ENCODE results near the gene MRTFA.

The MRTFA gene

GRCh38 chr22:40420341-40421081, 216.0 kb downstream of the MRTFA start:
- TF ChIP-seq ZFX (IDR thresholded peaks at IDR 0.05) (no peak), CTCF (conservative IDR thresholded peaks at IDR 0.05) (no peak)
- H3K27ac ChIP-seq = no peak overlapping the region

- no peak overlapping the region for H3K27ac ChIP-seq
- TF ChIP-seq ZFX (IDR thresholded peaks at IDR 0.05) = no peak
- TF ChIP-seq CTCF (conservative IDR thresholded peaks at IDR 0.05) = no peak
These were observed 216.8 kb downstream of the MRTFA start for GRCh38 chr22:40419718-40420117.

DNA sequence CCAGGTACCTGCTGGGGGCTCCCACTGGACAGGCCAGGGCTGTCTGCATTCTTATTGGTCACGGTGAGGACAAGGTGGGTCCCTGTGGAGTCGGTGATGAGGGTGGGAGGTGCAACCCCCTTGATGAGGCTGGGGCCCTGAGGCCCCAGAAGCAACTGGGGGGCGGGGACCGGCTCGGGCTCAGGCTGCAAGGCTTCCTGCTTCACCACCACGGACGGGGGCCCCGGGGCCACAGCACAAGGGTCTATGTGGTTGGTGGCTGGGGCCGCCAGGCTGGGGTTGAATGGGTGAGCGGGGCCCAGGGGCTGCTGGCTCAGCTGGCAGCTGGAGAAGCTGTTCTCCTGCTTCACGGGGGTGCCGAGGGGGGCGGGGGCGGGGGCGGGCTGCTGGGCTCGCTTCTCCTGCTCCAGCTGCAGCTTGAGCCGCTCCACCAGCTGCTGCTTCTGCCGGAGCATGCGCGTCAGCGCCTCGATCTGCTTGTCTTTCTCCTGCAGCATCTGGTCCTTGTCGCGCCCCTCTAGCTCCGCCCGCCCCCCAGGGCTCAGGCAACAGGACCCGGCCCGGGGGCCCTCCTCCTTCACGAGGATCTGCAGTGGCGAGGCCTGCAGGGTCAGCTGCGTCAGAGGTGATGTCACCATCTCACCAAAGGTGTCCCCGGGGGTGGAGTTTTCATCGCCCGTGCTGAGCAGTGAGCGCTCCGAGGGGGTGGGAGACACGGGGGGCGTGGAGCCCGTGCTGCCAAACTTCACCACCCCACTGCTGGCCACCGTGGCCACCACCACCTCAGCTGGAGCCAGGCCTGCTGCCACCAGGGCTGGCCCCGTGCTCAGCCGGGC, 217.9 kb downstream of the MRTFA start:
- no peak overlapping the region for H3K27ac ChIP-seq

GRCh38 chr22:40417881-40418280, 218.6 kb downstream of the MRTFA start:
- H3K27ac ChIP-seq = no peak overlapping the region
- TF ChIP-seq CTCF (conservative IDR thresholded peaks at IDR 0.05) = no peak
- no peak for TF ChIP-seq ZFX (IDR thresholded peaks at IDR 0.05)

More for the DNA sequence above, 217.9 kb downstream of the MRTFA start:
- TF ChIP-seq CTCF (conservative IDR thresholded peaks at IDR 0.05) (no peak), ZFX (IDR thresholded peaks at IDR 0.05) (no peak)

- TF ChIP-seq CTCF (conservative IDR thresholded peaks at IDR 0.05) = no peak
- TF ChIP-seq ZFX (IDR thresholded peaks at IDR 0.05) = no peak
- no peak overlapping the region for H3K27ac ChIP-seq
These were observed 219.5 kb downstream of the MRTFA start for GRCh38 chr22:40417041-40417440.

DNA sequence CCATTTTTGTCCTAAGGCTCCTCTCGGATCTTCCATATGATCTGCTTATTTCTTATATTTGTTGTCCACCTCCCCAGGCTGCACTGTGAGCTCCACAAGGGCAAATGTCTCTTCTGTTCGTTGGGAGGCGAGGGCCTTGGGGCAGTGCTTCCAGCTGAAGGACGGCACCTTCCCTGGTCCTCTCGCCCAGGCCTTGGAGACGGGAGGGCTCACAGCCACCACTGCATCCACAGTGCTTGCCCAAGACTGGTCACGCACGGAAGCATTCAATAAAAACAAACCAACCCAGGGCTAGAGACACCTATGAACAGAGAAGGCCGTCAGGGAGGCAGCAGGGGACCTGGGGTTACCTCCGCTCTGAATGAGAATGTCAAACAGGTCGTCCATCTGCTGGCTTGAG, 219.9 kb downstream of the MRTFA start:
- TF ChIP-seq CTCF (conservative IDR thresholded peaks at IDR 0.05) (no peak), ZFX (IDR thresholded peaks at IDR 0.05) (no peak)
- H3K27ac ChIP-seq = no peak overlapping the region

DNA sequence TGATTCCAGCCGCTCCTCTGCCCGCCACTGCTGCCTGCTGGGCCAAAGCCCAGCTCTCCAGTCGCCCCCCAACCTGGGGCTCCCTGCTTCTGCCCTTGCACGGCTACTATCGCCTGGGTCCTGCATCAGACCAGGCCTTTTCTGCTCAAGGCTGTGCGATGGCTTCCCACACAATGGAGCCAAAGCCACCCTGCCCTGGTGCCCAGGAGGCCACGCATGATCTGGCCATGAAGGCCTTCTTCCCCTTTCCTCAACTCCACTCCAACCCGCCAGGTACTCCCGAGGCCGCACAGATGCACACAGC, 220.3 kb downstream of the MRTFA start:
- H3K27ac ChIP-seq = no peak overlapping the region
- no peak for TF ChIP-seq CTCF (conservative IDR thresholded peaks at IDR 0.05)
- no peak for TF ChIP-seq ZFX (IDR thresholded peaks at IDR 0.05)
